ENCODE results near the gene TNNT2.

The TNNT2 gene

GRCh38 chr1:201354901-201355295 is 22.6 kb downstream of the TNNT2 start:
- no peak for DNase-seq

DNA sequence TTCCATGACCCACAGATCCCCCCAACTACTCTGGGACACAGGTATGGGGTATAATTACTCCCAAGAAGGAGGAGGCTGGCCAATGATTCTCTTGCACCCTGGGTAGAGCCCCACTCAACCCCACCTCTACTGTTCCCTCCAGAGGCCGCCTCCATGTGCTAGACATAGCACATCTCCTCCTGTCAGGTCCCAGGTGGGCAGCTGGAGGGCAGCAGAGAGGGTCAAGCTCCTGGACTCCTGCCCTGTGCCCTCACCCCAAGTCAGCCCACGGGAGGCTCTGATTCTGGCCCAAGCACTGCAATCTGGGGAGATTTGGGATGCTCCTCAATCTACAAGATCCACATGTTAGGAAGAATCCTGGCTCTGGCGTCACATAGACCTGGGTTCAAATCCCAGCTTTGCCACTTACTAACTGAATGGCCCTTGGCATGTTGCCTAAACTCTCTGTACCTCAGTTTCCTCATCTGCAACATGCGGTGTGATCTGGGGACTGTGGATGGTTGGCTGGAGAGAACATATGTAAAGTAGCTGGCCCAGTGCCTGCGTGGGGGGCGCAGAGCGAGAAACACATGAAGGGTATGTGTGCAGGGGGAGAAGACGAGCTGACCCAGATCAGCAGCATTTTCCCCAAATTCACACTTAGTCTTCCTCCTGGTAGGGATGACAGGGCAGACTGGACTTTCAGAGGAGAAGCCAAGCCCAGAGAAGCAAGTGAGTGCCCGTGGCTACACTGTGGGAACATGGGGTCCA is 23.2 kb downstream of the TNNT2 start:
- no peak for DNase-seq

DNA sequence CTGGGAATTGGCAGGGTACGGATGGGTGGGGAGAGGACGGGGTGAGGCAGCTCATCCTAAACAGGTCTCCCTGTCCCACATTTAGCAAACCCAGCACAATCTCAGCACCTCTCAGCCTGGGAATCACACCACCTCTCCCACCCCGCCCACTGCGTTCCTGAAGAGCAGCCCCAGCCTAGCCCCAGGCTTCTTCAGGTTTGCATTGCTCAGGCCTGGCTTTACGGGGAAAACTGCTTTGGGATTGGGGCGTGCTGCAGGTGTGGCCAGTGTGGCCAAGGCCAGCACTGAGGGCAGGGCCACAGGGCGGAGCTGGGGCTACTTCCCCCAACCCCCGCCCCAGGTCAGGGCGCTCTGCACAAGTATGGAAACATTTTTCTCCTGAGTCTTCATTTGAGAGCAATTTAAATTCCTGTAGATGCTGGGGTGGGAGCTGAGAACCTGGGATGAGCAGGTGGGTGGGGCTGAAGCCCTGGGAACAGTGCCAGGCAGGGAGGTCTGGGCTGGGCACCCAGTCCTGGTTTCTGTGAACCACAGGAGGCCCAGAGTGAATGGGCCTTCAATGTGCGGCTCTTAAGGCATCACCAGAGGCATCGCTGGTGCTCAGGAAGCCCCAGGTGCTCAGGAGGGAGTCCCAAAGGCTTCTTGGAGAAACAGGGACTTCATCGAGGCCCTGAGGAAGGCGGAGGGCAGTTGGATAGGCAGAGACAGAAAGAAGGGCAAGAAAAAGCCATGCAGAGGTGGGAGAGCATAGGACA is 24.1 kb downstream of the TNNT2 start:
- no peak for DNase-seq

DNA sequence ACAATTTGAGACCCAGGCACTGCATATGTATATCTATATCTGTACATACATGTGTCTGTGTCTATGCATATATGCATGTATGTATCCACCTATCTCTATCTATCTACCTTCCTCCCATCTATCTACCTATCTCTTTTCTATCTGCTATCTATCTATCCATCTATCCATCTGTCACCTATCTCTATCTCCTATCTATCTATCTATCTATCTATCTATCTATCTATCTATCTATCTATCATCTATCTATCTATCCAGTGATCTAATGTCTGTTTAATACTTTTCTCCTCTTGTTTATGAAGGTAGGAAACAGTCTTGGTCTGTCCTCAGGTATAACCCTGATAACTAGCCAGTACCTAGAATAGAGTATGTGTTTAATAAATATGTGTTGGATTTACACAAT is 25.9 kb downstream of the TNNT2 start:
- DNase-seq, result no peak

DNA sequence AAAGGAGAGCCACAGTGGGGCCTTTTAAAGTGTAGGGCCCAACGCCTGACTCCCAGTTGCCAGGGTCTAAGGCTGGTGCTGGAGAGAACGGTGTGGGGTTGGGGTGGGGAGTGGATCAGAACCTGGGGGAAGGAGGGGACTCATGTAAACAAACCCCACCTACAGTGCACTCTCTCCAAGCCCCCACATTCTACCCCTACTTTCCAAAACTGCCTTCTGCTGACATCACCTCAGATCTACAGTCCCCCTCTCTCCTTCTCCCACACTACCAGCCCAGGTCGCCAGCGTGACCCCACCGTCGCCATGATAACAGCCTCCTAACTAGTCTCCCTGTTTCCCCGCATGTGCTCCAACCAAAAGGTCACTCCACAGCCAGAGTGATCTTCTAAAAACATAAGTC is 26.6 kb downstream of the TNNT2 start:
- no peak for DNase-seq

DNA sequence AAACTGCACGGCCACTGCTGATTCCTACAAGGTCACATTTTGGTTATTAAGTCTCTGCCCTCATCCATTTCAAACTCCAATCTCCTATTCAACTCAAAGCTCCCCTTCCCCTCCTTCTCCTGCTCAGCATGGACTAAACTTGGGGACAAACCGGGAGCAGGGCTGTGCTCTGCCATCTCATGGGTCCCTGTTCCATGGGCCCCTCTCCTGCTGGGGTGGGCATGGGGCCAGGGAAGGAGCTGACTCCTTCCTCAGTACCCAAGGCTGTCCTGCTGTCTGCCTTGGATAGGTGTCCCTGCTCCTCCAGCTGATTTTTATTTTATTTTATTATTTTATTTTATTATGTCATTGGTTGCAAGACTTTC is 27.1 kb downstream of the TNNT2 start:
- no peak for DNase-seq

GRCh38 chr1:201349092-201349491 is 28.4 kb downstream of the TNNT2 start:
- no peak for DNase-seq

DNA sequence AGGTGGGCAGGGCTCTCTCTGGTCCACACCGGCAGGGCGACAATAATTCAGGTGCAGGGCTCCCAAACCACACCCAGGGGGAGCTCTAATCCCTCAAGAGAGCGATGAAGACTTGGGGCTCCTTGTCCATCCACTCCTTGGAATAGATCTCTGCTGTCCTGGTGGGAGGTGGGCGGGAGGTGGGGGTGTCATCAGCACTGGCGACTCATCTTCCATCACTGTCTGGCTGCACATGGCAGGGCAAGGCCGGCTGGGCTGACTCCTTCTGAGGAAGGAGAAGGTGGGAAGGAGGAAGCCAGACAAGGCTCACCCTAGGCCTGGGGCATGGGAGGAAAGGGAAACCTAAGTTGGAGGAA is 29.3 kb downstream of the TNNT2 start:
- DNase-seq, result peak; percentile 59

DNA sequence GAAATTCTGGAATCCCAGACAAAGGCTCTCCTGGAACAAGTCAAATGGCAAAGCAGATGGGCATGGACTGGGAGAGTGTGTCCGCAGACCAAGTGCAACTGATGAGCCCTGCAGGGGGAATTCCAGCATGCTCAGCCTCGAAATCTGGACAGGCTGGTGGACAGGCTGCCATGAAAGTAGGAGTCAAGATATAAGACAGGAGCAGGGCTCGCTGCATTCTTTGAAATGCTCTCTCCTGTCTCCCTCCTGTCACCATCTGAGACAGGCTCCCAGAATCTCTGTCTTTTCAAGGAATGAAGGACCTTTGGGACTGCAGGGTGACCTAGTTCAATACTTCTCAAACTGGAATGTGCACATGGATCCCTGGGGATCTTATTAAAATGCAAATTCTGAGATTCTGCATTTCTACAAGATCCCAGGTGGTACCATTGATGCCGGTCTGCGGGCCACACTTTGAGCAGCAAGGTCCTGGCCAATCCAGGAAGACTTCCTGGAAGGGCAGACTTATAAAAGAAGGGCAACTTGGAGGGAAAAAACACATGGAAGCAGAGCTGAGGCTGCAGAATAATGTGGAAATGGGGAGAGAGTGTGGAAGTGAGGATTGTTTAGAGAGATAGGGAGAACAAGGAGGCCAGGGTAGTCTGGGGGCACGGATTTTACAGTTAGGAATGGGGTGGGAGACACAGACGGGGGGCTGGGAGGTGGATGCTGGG is 29.8 kb downstream of the TNNT2 start:
- no peak for DNase-seq

DNA sequence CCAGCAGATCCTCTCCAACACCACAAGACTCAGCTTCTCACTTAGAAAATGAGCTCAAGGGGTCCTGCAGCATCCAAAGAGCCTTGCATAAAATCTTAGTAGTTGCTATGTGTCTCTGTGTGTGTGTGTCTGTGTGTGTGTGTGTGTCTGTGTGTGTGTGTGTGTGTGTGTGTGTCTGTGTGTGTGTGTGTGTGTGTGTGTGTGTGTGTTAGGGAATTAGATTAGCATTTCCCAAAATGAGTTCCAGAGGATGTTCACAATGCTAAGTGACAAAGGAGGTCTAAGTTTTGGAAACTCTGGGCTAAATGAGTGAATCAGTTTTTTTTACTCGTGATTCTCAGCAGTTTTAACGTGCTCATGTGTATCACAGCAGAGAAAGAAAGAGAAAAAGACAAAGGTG is 30.5 kb downstream of the TNNT2 start:
- no peak for DNase-seq

- DNase-seq, result peak; percentile 64
Measured at GRCh38 chr1:201346337-201346939, 31.0 kb downstream of the TNNT2 start.

DNA sequence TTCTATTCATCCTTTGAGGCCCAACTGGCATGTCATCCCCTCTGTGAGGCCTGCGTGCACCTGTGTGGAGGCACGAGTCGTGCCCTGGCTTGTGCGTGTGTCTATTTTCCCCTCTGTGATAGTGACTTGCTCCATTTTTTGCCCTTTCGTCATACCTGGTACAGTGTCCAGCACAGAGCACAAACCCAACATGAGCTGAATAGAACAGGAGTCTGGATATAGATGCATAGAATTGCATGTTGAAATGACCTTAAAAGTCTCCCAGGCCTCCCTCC is 32.5 kb downstream of the TNNT2 start:
- no peak for DNase-seq

GRCh38 chr1:201344206-201345080 is 33.0 kb downstream of the TNNT2 start:
- no peak for DNase-seq

- no peak for DNase-seq
Measured at GRCh38 chr1:201341377-201341776, 36.1 kb downstream of the TNNT2 start.

GRCh38 chr1:201336711-201337450 is 40.6 kb downstream of the TNNT2 start:
- DNase-seq, result no peak

GRCh38 chr1:201335901-201336300 is 41.6 kb downstream of the TNNT2 start:
- no peak for DNase-seq

GRCh38 chr1:201335174-201335870 is 42.2 kb downstream of the TNNT2 start:
- DNase-seq, result no peak

DNA sequence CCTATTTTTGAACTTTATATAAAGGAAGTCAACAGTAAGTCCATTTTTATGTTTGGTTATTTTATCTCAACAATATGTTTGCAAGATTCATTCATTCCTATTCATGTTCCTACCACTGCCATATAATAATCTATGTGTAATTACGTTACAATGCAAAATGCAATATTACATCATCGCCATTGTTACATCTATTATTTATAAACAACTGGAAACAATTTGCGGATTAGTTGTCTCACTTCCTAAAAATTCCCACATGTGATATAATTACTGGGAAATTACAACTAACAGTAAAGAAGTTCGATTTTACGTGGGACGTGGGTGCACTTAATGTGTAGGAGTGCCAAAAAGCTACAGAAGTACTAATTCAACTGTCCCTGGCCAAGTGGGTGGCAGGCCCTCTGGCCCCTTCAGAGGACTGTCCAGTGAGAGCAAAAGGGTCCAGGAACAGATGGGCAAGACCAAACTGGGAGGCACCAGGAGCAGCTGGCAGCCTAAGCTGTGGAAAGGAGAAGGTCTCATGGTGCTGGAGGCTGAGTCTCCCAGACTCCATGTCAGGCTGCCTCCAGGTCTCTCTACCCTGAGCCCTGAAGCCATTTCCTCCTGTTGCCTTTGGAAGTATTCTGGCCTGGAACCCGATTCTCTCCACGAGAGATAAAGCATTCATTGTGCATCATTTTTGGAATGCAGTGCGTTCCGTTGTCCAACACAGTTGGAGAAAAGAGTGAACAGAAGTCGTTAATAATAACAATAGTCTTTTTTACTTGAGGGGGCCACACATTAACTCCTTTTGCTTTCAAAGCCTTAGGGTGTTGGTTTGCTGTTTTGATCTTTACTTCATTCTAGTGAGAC is 42.9 kb downstream of the TNNT2 start:
- no peak for DNase-seq

DNA sequence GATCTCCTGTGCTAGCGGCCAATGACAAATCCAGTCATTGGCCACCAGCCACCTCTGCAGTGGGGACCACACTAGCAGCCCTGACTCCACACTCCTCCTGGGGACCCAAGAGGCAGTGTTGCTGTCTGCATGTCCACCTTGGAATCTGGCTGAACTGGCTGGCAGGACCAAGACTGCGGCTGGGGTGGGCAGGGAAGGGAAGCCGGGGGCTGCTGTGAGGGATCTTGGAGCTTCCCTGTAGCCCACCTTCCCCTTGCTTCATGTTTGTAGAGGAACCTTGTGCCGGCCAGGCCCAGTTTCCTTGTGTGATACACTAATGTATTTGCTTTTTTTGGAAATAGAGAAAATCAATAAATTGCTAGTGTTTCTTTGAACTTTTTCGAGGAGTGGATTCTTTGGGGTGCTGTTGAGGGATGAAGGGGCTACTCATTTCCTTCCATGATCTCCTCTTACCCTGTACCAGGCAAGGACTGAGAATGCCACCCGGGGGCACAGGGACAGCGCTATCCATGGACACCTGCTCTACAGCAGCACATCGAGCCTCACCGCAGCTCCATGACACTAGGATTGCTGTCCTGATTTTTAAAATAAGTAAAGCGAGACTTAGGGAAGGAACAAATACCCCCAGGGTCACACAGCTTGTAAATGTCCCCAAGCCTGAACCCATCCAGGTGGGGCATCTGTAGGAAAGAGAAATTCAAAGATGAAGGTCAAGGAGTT is 44.7 kb downstream of the TNNT2 start:
- DNase-seq, result no peak

GRCh38 chr1:201332021-201332420 is 45.5 kb downstream of the TNNT2 start:
- DNase-seq, result no peak
